Chondrocyte (in vitro differentiated cells): Measurements from ENCODE around the gene CKMT2. TPM values are rescaled to one million over a fixed set of nuclear protein-coding genes. Genes with fewer than 3 reads are reported as not detected.

ENCODE experiments used
- DNase-seq: peaks from one replicate; pipeline ENCODE4 v3.0.0; 2021; ENCODE audit warnings: mixed read lengths, low spot score
- H3K27ac Mint-ChIP-seq: one replicate; pipeline ENCODE4 v1.8.0; 2021; ENCODE audit warnings: mild to moderate bottlenecking, moderate library complexity, mixed read lengths; ENCODE audit not compliant: unreplicated experiment
- H3K27me3 Mint-ChIP-seq: 2 replicates; pipeline ENCODE4 v1.8.0; 2021; ENCODE audit warnings: low read depth, mixed read lengths
- H3K36me3 Mint-ChIP-seq: 2 replicates; pipeline ENCODE4 v1.8.0; 2021; ENCODE audit warnings: low read depth, mixed read lengths
- H3K4me1 Mint-ChIP-seq: 2 replicates; pipeline ENCODE4 v1.8.0; 2021; ENCODE audit warnings: low read depth, mild to moderate bottlenecking, mixed read lengths
- H3K4me3 Mint-ChIP-seq: one replicate; pipeline ENCODE4 v1.8.0; 2021; ENCODE audit warnings: mild to moderate bottlenecking, moderate library complexity, mixed read lengths; ENCODE audit not compliant: unreplicated experiment
- H3K9me3 Mint-ChIP-seq: 2 replicates; pipeline ENCODE4 v1.8.0; 2021; ENCODE audit warnings: low read depth, mixed read lengths
- CTCF ChIP-seq: fragments of 200-600 bp; sonication (generic); IDR thresholded peaks from 2 replicates; pipeline ENCODE4 v1.5.0; 2021; ENCODE audit warnings: antibody characterized with exemption, mild to moderate bottlenecking, moderate library complexity
- total RNA-seq: library from RNA; stranded (reverse); gene quantifications from 3 replicates; pipeline ENCODE4 v1.2.1, GENCODE V29; 2021

The CKMT2 gene
- total RNA-seq, 1 donor from 2014 or later = not detected

GRCh38 chr5:81189875-81190498, 43.1 kb upstream of the CKMT2 start:
- Mint-ChIP-seq H3K27me3 (peaks cover 19% of the 10 kb centered on the region), H3K4me1 (peaks cover 6% of the 10 kb centered on the region), H3K27ac (no peak overlapping the region), H3K9me3 (no peaks in the 10 kb centered on the region), H3K36me3 (no peaks in the 10 kb centered on the region), H3K4me3 (no peak overlapping the region)
- no peak for TF ChIP-seq CTCF
- no peak for DNase-seq

- TF ChIP-seq CTCF = no peak
- no peaks in the 10 kb centered on the region for H3K9me3 Mint-ChIP-seq
- H3K36me3 Mint-ChIP-seq = no peaks in the 10 kb centered on the region
- no peak overlapping the region for H3K4me3 Mint-ChIP-seq
- peaks cover 9% of the 10 kb centered on the region for H3K4me1 Mint-ChIP-seq
- H3K27me3 Mint-ChIP-seq = peaks cover 19% of the 10 kb centered on the region
- no peak overlapping the region for H3K27ac Mint-ChIP-seq
- DNase-seq = no peak
Measured at GRCh38 chr5:81191726-81192372, 41.3 kb upstream of the CKMT2 start.

GRCh38 chr5:81192373-81192750, 40.8 kb upstream of the CKMT2 start:
- DNase-seq = no peak
- Mint-ChIP-seq H3K27me3 (peaks cover 19% of the 10 kb centered on the region), H3K4me3 (no peak overlapping the region), H3K36me3 (no peaks in the 10 kb centered on the region), H3K27ac (no peak overlapping the region), H3K9me3 (no peaks in the 10 kb centered on the region), H3K4me1 (peaks cover 9% of the 10 kb centered on the region)
- TF ChIP-seq CTCF = no peak

- Mint-ChIP-seq H3K4me1 (peaks cover 9% of the 10 kb centered on the region), H3K27ac (no peak overlapping the region), H3K9me3 (no peaks in the 10 kb centered on the region), H3K27me3 (peaks cover 19% of the 10 kb centered on the region), H3K4me3 (peak overlapping the region; percentile 64), H3K36me3 (no peaks in the 10 kb centered on the region)
- peak; percentile 100 for TF ChIP-seq CTCF
- no peak for DNase-seq
Measured at GRCh38 chr5:81194633-81195334, 38.3 kb upstream of the CKMT2 start.

- peaks cover 9% of the 10 kb centered on the region for H3K4me1 Mint-ChIP-seq
- no peaks in the 10 kb centered on the region for H3K36me3 Mint-ChIP-seq
- H3K27me3 Mint-ChIP-seq = peaks cover 19% of the 10 kb centered on the region
- TF ChIP-seq CTCF = no peak
- no peak overlapping the region for H3K27ac Mint-ChIP-seq
- H3K9me3 Mint-ChIP-seq = no peaks in the 10 kb centered on the region
- DNase-seq = no peak
- H3K4me3 Mint-ChIP-seq = peak overlapping the region; percentile 64
Measured at GRCh38 chr5:81195335-81195929, 37.7 kb upstream of the CKMT2 start.
